Ishikawa (cell line): ENCODE results near the gene LRRC45.

Experiments used
- CEBPB ChIP-seq: IDR thresholded peaks from 2 replicates; pipeline ENCODE4 v1.6.1; 2012
- EP300 ChIP-seq: IDR thresholded peaks from 2 replicates; pipeline ENCODE4 v1.6.1; 2012; ENCODE audit warnings: borderline replicate concordance
- MAX ChIP-seq: IDR thresholded peaks from 2 replicates; pipeline ENCODE4 v1.6.1; 2012
- TAF1 ChIP-seq: IDR thresholded peaks from 2 replicates; pipeline ENCODE4 v1.6.1; 2012; ENCODE audit warnings: low read depth, mild to moderate bottlenecking
- TEAD4 ChIP-seq: IDR thresholded peaks from 2 replicates; pipeline ENCODE4 v1.6.1; 2012

GRCh38 chr17:81998691-81999438 lies 24.2 kb upstream of the LRRC45 start:
- TF ChIP-seq CEBPB: no peak
- TF ChIP-seq TEAD4: no peak
- TF ChIP-seq EP300: no peak
- no peak for TF ChIP-seq TAF1
- no peak for TF ChIP-seq MAX
